ENCODE measurements around the gene HOXB9.
A peak's percentile ranks its signal among the peaks of the same experiment; 100 is the strongest.

Gene HOXB9

DNA sequence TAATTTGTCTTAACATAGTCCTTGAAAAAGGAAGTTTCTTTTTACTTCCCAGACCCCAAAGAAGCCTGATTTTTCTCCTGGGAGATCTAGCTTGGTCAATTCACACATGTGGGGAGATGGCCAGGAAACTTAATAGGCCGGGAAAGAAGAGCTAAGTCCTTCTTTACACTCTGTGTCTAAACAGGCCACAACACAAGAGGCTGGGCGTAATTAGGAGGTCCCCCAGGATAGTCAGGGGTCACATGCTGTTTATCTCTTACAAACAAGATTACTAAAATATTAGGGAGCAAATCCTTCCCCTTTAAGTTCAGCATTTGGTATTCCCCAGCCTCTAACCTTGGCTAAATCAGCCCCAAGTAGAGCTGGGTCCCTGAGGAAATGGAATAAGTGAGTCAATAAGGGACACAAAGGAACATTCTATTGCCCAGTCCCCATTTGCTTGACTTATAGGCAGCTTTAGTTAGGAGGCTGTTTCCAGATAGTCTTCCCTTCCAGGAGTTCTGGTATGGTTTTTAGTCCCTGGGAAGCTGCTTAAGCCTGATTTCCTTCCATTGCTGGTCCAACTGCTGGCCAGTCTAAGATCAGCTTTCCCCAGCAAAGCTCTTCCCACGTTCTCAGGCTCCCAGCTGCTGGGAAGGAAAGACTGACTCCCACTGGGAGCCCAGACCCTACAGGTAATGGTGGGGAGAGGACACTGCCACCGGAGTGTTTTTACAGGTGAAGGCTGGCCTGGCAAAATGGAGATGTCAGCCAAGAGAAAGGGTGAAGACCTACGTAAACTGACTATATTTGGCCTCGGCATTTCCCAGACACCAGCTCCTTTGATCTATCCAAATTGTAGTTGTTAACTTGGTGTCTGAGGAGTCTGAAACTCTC is 14.1 kb upstream of the HOXB9 start:
- DNase-seq, result no peak
- intact Hi-C loops (cut with DNase I), result no loop called here

- no peak for DNase-seq
- intact Hi-C loops (cut with DNase I), result no loop called here
Observed at GRCh38 chr17:48639136-48639535, 13.0 kb upstream of the HOXB9 start.

DNA sequence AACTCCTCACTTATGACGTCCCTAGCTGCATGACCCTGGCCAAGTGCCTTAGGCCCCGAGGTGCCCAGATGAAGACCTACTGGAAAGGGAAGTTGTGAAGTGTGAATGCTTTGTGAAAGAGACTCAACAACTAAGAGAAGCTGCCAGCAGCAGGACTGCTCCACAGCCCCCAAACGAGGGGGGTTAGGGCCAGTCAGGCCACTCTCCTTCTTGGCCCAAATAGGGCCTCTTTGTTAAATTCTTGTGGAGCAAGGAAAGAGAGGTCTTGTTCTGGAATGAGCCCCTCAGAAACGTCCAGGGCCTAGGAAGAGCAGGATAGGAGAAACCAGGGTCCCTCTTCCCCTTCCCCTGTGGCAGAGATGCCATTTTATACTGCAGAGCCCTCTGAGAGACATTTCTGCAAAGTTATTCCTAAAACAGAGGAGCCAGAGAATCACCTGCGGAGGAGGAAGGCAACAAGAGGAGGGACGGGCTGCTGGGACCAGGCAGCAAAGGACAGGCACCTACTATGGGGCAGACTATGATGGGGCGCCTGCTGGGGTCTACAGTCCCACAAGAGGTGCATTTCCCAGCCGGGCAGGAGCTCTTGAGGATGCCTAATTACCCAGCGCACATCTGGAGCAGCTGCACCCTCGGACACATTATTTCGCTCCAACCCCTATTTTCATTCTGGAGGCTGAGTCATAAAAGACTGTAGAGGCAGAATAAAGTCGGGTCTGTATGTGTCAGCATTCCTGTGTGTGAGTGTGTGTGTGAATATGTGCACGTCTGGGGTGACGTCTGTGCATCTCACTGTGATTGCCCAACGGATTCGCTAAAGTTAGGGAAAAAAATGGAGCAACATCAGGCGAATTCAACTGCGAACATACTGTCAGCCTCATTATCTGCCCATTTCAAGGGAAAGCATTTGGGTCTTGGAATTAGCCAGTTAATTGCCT is 11.4 kb upstream of the HOXB9 start:
- DNase-seq, result no peak
- intact Hi-C loops (cut with DNase I), result no loop called here

GRCh38 chr17:48636177-48637018 is 10.2 kb upstream of the HOXB9 start:
- intact Hi-C loops (cut with DNase I), result no loop called here
- DNase-seq, result peak in 3 of 10 donors; percentile 12 to 32 (median 30)

GRCh38 chr17:48634493-48635208 is 8.5 kb upstream of the HOXB9 start:
- no peak for DNase-seq
- intact Hi-C loops (cut with DNase I), result no loop called here

GRCh38 chr17:48633266-48633677 is 7.1 kb upstream of the HOXB9 start:
- intact Hi-C loops (cut with DNase I), result no loop called here
- DNase-seq, result peak in 1 of 10 donors; percentile 82

- DNase-seq, result no peak
- intact Hi-C loops (cut with DNase I), result no loop called here
Observed at GRCh38 chr17:48632579-48633265, 6.6 kb upstream of the HOXB9 start.

DNA sequence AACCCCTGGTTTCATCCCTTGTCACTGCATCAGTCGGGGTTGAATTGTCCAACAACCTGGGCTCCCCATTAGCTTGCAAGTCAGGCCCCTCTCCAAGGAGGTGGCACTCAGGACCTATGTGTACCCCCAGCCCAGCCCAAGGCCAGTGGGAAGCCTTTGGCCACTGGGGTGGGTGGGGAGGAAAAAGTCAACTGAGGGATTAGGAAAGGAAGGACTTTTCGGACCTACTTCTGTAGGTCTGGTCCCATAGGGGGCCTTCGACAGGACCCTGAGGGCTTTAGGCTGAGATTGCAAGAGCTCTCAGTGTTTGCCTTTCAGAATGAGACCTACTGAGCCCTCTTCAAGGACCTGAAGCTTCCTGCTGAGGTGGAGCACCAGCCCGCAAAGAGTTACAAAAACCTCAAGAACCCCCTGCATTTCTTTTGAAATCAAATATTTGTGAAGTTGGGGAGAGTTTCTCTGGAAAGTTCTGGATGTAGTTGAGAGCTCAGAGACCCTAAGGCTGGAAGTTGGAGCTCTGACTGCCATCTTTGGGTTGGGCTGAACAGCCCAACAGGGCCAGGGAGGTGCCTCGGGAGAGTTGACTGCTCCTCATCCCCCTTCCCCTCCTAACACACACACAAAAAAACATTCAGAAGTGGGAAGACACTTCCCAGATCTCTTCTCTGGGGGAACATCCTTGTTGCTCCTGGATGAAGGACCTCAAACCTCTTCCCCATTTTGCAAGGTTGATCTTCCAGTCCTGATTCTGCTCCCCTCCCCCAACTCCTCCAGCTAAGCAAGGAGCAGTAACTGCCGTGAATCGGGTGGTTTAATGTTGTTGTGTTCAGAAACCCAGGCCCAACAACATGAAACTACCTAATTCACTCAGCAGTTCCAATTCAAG is 5.8 kb upstream of the HOXB9 start:
- no peak for DNase-seq
- intact Hi-C loops (cut with DNase I), result no loop called here

GRCh38 chr17:48630925-48631692 is 5.0 kb upstream of the HOXB9 start:
- DNase-seq, result peak in 1 of 10 donors; percentile 67
- intact Hi-C loops (cut with DNase I), result no loop called here

- intact Hi-C loops (cut with DNase I), result no loop called here
- peak in 1 of 10 donors; percentile 35 for DNase-seq
Observed at GRCh38 chr17:48630009-48630924, 4.1 kb upstream of the HOXB9 start.

GRCh38 chr17:48629411-48629759 is 3.2 kb upstream of the HOXB9 start:
- intact Hi-C loops (cut with DNase I), result no loop called here
- peak in 1 of 10 donors; percentile 32 for DNase-seq

GRCh38 chr17:48628649-48629410 is 2.7 kb upstream of the HOXB9 start:
- DNase-seq, result no peak
- intact Hi-C loops (cut with DNase I), result no loop called here

GRCh38 chr17:48627623-48628521 is 1.7 kb upstream of the HOXB9 start:
- intact Hi-C loops (cut with DNase I), result no loop called here
- peak in 1 of 10 donors; percentile 52 for DNase-seq

- DNase-seq, result no peak
- intact Hi-C loops (cut with DNase I), result no loop called here
Observed at GRCh38 chr17:48627118-48627597, 1.0 kb upstream of the HOXB9 start.
